K562 (cell line): ENCODE data around the gene OR8B8. TPM values are rescaled to one million over a fixed set of nuclear protein-coding genes. Genes with fewer than 3 reads are reported as not detected.
A peak's percentile ranks its signal among the peaks of the same experiment; 100 is the strongest.

Experiments
- ATAC-seq: fragments of 200-7000 bp; cut with Tn5 transposase; 3 replicates; pipeline ENCODE4 v1.9.1; 2020; ENCODE audit warnings: moderate library complexity
- BruUV-seq: library from RNA; stranded (reverse); fragments of 400-500 nt; replicated peaks from 2 replicates; lab custom pipeline; 2021; lab: Mats Ljungman, UMichigan
- CTCF ChIA-PET: fragments of 300-600 bp; formaldehyde crosslinking; extraction: SDS; loops from one replicate; lab custom pipeline; 2021; ENCODE audit warnings: low intra/inter-chr PET ratio; lab: Yijun Ruan, JAX
- POLR2A ChIA-PET: fragments of 300-600, 350-650 bp; sonication (Branson Sonifier 250); formaldehyde crosslinking; extraction: SDS; loops from one replicate; lab custom pipeline; 2021; ENCODE audit warnings: antibody characterized with exemption, inconsistent platforms; lab: Yijun Ruan, JAX
- DNase-seq, 4 experiments: peaks; one replicate each; pipeline versions ENCODE4 v3.0.0 to v3.0.0-alpha.2; 2011 to 2018; ENCODE audit warnings: low spot score in 3 of 4, mixed read lengths in 3 of 4; ENCODE audit errors: extremely low read depth in 1 of 4
- FAIRE-seq: peaks from 2 replicates; lab custom pipeline; 2011; peaks lifted over from hg19 to GRCh38; lab: Jason Lieb, UNC
- H2AFZ ChIP-seq: 2 replicates; pipeline ENCODE4 v1.6.0; 2011; ENCODE audit warnings: low read depth, low read length, control low read depth, inconsistent platforms
- H3K27ac ChIP-seq: fragments of 200-600 bp; 3 replicates; pipeline ENCODE4 v1.8.0; 2011; ENCODE audit warnings: low read depth, mild to moderate bottlenecking, control low read depth, inconsistent platforms, low read length, moderate library complexity, mixed read lengths; ENCODE audit errors: extremely low read depth
- H3K27me3 ChIP-seq, 2 experiments: fragments of 300-600 bp in 1 of 2; 2 replicates in 1 of 2; 3 replicates in 1 of 2; pipeline versions ENCODE4 v1.6.0 to v1.8.0; 2011; ENCODE audit warnings: inconsistent platforms in 2 of 2, low read length in 2 of 2, mild to moderate bottlenecking in 1 of 2, mixed read lengths in 1 of 2, moderate library complexity in 1 of 2; ENCODE audit not compliant: control insufficient read depth in 2 of 2, insufficient read depth in 2 of 2
- H3K36me3 ChIP-seq: fragments of 300-600 bp; 3 replicates; pipeline ENCODE4 v1.8.0; 2011; ENCODE audit warnings: mild to moderate bottlenecking, low read length, inconsistent platforms; ENCODE audit not compliant: control insufficient read depth, insufficient read depth
- H3K4me1 ChIP-seq, 2 experiments: fragments of 200-600 bp in 1 of 2; replicated peaks in 1 of 2; 2 replicates in 1 of 2; 3 replicates in 1 of 2; pipeline versions ENCODE4 v1.5.1 to v1.8.0; 2011; ENCODE audit warnings: inconsistent platforms in 2 of 2, low read length in 2 of 2, mild to moderate bottlenecking in 1 of 2, mixed read lengths in 1 of 2, moderate library complexity in 1 of 2; ENCODE audit not compliant: control insufficient read depth in 2 of 2, insufficient read depth in 2 of 2
- H3K4me2 ChIP-seq: 2 replicates; pipeline ENCODE4 v1.6.1; 2011; ENCODE audit warnings: low read length, control low read depth, inconsistent platforms, mixed read lengths; ENCODE audit not compliant: insufficient read depth
- H3K4me3 ChIP-seq: fragments of 200-600 bp; sonication (generic), shearing (Covaris generic); 2 replicates; pipeline ENCODE4 v1.5.1; 2016; ENCODE audit warnings: control low read depth, inconsistent platforms
- H3K79me2 ChIP-seq: fragments of 200-600 bp; 3 replicates; pipeline ENCODE4 v1.8.0; 2011; ENCODE audit warnings: low read length, inconsistent platforms; ENCODE audit not compliant: control insufficient read depth, insufficient read depth
- H3K9ac ChIP-seq, 2 experiments: 2 replicates each; pipeline versions ENCODE4 v1.6.0 to v1.6.1; 2011; ENCODE audit warnings: low read depth in 2 of 2, low read length in 2 of 2, control low read depth in 1 of 2, inconsistent platforms in 1 of 2, mild to moderate bottlenecking in 1 of 2, mixed read lengths in 1 of 2; ENCODE audit not compliant: insufficient read depth in 1 of 2
- H3K9me1 ChIP-seq: one replicate; pipeline ENCODE4 v1.6.0; 2011; ENCODE audit warnings: inconsistent platforms, mild to moderate bottlenecking, low read length, moderate library complexity; ENCODE audit not compliant: control insufficient read depth, insufficient read depth
- H3K9me3 ChIP-seq: replicated peaks from 2 replicates; pipeline ENCODE4 v1.5.1; 2011; ENCODE audit warnings: low read depth, low read length, inconsistent platforms; ENCODE audit not compliant: control insufficient read depth, insufficient read depth
- H4K20me1 ChIP-seq: replicated peaks from 2 replicates; pipeline ENCODE4 v1.6.1; 2011; ENCODE audit warnings: low read length, inconsistent platforms, mixed read lengths; ENCODE audit not compliant: control insufficient read depth, insufficient read depth
- BACH1 ChIP-seq: fragments of 200-800 bp; sonication (Bioruptor generic); IDR thresholded peaks from 2 replicates; pipeline ENCODE4 v1.6.1; 2016; ENCODE audit warnings: missing genetic modification characterization, missing compliant biosample characterization
- C11orf30 ChIP-seq: fragments of 450-650 bp; IDR thresholded peaks from 2 replicates; pipeline ENCODE4 v1.6.1; 2016; ENCODE audit warnings: low read depth, mild to moderate bottlenecking
- MAFF ChIP-seq: IDR thresholded peaks from 2 replicates; pipeline ENCODE4 v1.6.1; 2012; ENCODE audit warnings: low read length, improper control_type of control experiment
- MAFG ChIP-seq: fragments of 450-650 bp; conservative IDR thresholded peaks from 2 replicates; pipeline ENCODE4 v1.6.1; 2016; ENCODE audit warnings: missing genetic modification characterization, missing compliant biosample characterization
- MAFK ChIP-seq: IDR thresholded peaks from 2 replicates; pipeline ENCODE4 v1.6.1; 2011; ENCODE audit warnings: low read length, improper control_type of control experiment
- NFE2 ChIP-seq: IDR thresholded peaks from 2 replicates; pipeline ENCODE4 v1.6.1; 2014; ENCODE audit warnings: antibody characterized with exemption, low read depth
- NFE2L1 ChIP-seq: fragments of 450-650 bp; IDR thresholded peaks from 2 replicates; pipeline ENCODE4 v1.6.1; 2016; ENCODE audit warnings: missing genetic modification characterization, low read depth, mild to moderate bottlenecking, missing compliant biosample characterization, moderate library complexity, borderline replicate concordance
- RFX7 ChIP-seq: fragments of 250-450 bp; sonication (Bioruptor Pico); IDR thresholded peaks from 2 replicates; pipeline ENCODE4 v1.5.1; 2021; ENCODE audit warnings: mild to moderate bottlenecking
- RNF2 ChIP-seq: sonication (generic); IDR thresholded peaks from 2 replicates; pipeline ENCODE4 v1.6.1; 2016
- TEAD1 ChIP-seq, 2 experiments: fragments of 450-650 bp in 1 of 2; sonication (generic) in 1 of 2; formaldehyde crosslinking; IDR thresholded peaks; 2 replicates each; pipeline versions ENCODE4 v1.4.0 to v1.8.0; 2020 to 2022; ENCODE audit warnings: mild to moderate bottlenecking in 2 of 2, missing genetic modification reagents in 1 of 2
- U2AF1 ChIP-seq: fragments of 200-400 bp; formaldehyde crosslinking; optimal IDR thresholded peaks from 2 replicates; pipeline ENCODE3; 2017; ENCODE audit warnings: mild to moderate bottlenecking, low read depth, low read length, moderate library complexity
- ZNF316 ChIP-seq: fragments of 450-650 bp; IDR thresholded peaks from 2 replicates; pipeline ENCODE4 v1.6.1; 2016
- WGBS: fragments of 100-300 bp; shearing (Covaris generic); methylation state at CpG from one replicate; pipeline ENCODE4 v1.1.6; 2016; ENCODE audit warnings: low coverage, mixed read lengths; ENCODE audit not compliant: insufficient coverage; ENCODE audit errors: missing lambda C conversion rate; 5-methylcytosine and 5-hydroxymethylcytosine counted together
- in situ Hi-C: fragments of 300-500 bp; cut with MboI; formaldehyde crosslinking; loops from 4 replicates; pipeline ENCODE4 v1.15.0; 2018; ENCODE audit warnings: inconsistent platforms, mixed read lengths
- intact Hi-C: fragments of 100-400 bp; cut with micrococcal nuclease; formaldehyde crosslinking; loops from 2 replicates; pipeline ENCODE4 v1.14.2; 2022
- polyA plus RNA-seq, 8 experiments: library from polyadenylated mRNA; depleted of rRNA in 4 of 8; stranded (reverse) in 5 of 8; unstranded in 3 of 8; fragments of >200 nt; fragmentation: Nextera tagmentation in 2 of 8; fragmentation: Illumina TruSeq in 1 of 8; extraction: Ambion mirVana in 2 of 8; extraction: Trizol in 1 of 8; gene quantifications; 2 replicates each; pipeline versions ENCODE4 v1.2.1 to v1.2.3, GENCODE V29; 2011 to 2014; ENCODE audit warnings: inconsistent platforms in 1 of 8, missing spikeins in 1 of 8
- total RNA-seq, 7 experiments: library from RNA; depleted of rRNA in 6 of 7; stranded (reverse); fragments of >200 nt in 6 of 7; fragmentation: Illumina TruSeq in 2 of 7; extraction: Trizol in 2 of 7; gene quantifications; 2 replicates each; pipeline versions ENCODE4 v1.2.1 to v1.2.3, GENCODE V29; 2011 to 2021; ENCODE audit warnings: low replicate concordance in 1 of 7
- TF ChIP-seq, protein P1 (sequence below): fragments of 450-650 bp; formaldehyde crosslinking; IDR thresholded peaks from 2 replicates; pipeline ENCODE4 v1.4.0; 2020; ENCODE audit warnings: mild to moderate bottlenecking, moderate library complexity

Gene OR8B8
- total and polyA plus RNA-seq, 9 of the 15 experiments (the other 6 are each of a cell fraction or from before 2014, with no cell fraction given): 0.18 TPM; not detected in 8

DNA sequence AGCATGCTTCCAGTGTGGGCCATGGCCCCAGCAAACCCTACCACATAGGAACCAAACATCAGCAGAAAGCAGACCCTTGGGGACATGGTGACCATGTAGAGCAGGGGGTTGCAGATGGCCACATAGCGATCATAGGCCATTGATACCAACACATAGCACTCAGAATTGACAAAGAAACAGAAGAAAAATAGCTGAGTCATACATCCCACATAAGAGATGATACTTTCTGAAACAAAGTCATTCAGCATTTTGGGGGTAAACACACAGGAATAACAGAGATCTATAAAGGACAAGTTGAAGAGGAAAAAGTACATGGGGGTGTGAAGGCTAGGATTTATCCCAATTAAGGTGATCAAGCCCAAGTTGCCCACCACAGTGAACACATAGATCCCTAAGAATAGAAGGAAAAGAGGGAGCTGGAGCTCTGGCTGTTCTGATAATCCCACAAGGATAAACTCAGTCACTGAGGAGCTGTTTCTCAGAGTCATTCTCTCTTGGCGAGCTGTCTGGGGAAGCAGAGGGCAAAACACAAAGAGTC lies 21.0 kb downstream of the OR8B8 start, which contains the start of gene OR8B4:
OR8B4 (minus strand) TSS at position 488 of the 538 bp plus-strand sequence; CDS start at position 488, 0 bp downstream.
- in situ Hi-C loops: loop anchor here (25.0 kb wide), 1 partner anchor 413 kb away; no protein-coding TSS in a partner anchor

More for the DNA sequence above, 21.0 kb downstream of the OR8B8 start, which contains the start of gene OR8B4:
- Histone ChIP-seq H3K9me3 (no peaks in the 10 kb centered on the region; the same call in 1 of the 2 replicates), H3K79me2 (no peaks in the 10 kb centered on the region), H3K9ac (no peak within 1 kb of the TSS), H2AFZ (no peak within 1 kb of the TSS), H3K27me3 (no peaks in the 10 kb centered on the region), H3K4me1 (no peaks in the 10 kb centered on the region; a peak in 2 of 5 replicates), H4K20me1 (no peaks in the 10 kb centered on the region), H3K27ac (no peak within 1 kb of the TSS), H3K4me2 (no peak within 1 kb of the TSS), H3K36me3 (no peaks in the 10 kb centered on the region), H3K4me3 (no peak within 1 kb of the TSS), H3K9me1 (no peaks in the 10 kb centered on the region)
- intact Hi-C loops: no loop called here
- BruUV-seq: no TSS peak
- DNase-seq (no peak), ATAC-seq (no peak), FAIRE-seq (no peak)
- WGBS: 38% methylated on average over 2 of the region's 2 CpGs
- CTCF ChIA-PET: no interaction called here
- POLR2A ChIA-PET: interaction anchor here (0.6 kb wide), 1 partner anchor 362 kb away, joined by 3 read pairs; no protein-coding TSS in a partner anchor
- TF ChIP-seq ZNF316 (peak; percentile 94), U2AF1 (no peak), MAFK (peak; percentile 71; the same call in 1 of the 2 replicates), MAFF (peak; percentile 74; the same call in 1 of the 2 replicates), TEAD1 (CRISPR knock-in tag; IDR thresholded peaks at IDR 0.05) (no peak), RNF2 (no peak), MAFG (tag) (peak; percentile 96), RFX7 (CRISPR knock-in tag) (no peak), BACH1 (tag) (peak; percentile 78), NFE2L1 (tag) (peak; percentile 87), C11orf30 (peak; percentile 88), NFE2 (peak; percentile 75)
- TF ChIP-seq, protein P1, sequence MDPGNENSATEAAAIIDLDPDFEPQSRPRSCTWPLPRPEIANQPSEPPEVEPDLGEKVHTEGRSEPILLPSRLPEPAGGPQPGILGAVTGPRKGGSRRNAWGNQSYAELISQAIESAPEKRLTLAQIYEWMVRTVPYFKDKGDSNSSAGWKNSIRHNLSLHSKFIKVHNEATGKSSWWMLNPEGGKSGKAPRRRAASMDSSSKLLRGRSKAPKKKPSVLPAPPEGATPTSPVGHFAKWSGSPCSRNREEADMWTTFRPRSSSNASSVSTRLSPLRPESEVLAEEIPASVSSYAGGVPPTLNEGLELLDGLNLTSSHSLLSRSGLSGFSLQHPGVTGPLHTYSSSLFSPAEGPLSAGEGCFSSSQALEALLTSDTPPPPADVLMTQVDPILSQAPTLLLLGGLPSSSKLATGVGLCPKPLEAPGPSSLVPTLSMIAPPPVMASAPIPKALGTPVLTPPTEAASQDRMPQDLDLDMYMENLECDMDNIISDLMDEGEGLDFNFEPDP (CRISPR knock-in tag): no peak
